Measurements from ENCODE around the gene ACP2. TPM values are rescaled to one million over a fixed set of nuclear protein-coding genes. Genes with fewer than 3 reads are reported as not detected.

The ACP2 gene
- total RNA-seq, 1 donor from 2014 or later = 22.5 TPM

- Mint-ChIP-seq H3K9me3 (no peaks in the 10 kb centered on the region), H3K27ac (no peak overlapping the region), H3K4me3 (no peak overlapping the region), H3K27me3 (no peaks in the 10 kb centered on the region), H3K36me3 (ENCODE audit: low read depth) (peaks cover 91% of the 10 kb centered on the region), H3K4me1 (peaks cover 2% of the 10 kb centered on the region)
- TF ChIP-seq CTCF (IDR thresholded peaks at IDR 0.05) = no peak
- intact Hi-C loops (cut with micrococcal nuclease) = no loop called here
- ATAC-seq (ENCODE audit: low read depth) (no peak), DNase-seq (no peak)
- ChIA-PET CTCF (no interaction called here), POLR2A (no interaction called here)
Measured at GRCh38 chr11:47278769-47279168, 30.2 kb upstream of the ACP2 start.

GRCh38 chr11:47278058-47278457, 29.4 kb upstream of the ACP2 start:
- POLR2A ChIA-PET = no interaction called here
- TF ChIP-seq CTCF (IDR thresholded peaks at IDR 0.05) = no peak
- ATAC-seq (ENCODE audit: low read depth) = no peak
- H3K27ac Mint-ChIP-seq = no peak overlapping the region
- intact Hi-C loops (cut with micrococcal nuclease) = no loop called here
- no peaks in the 10 kb centered on the region for H3K27me3 Mint-ChIP-seq
- peaks cover 6% of the 10 kb centered on the region for H3K4me1 Mint-ChIP-seq
- no peak overlapping the region for H3K4me3 Mint-ChIP-seq
- CTCF ChIA-PET = no interaction called here
- H3K36me3 Mint-ChIP-seq (ENCODE audit: low read depth) = peaks cover 87% of the 10 kb centered on the region
- no peak for DNase-seq
- no peaks in the 10 kb centered on the region for H3K9me3 Mint-ChIP-seq

GRCh38 chr11:47276923-47277322, 28.3 kb upstream of the ACP2 start:
- H3K4me3 Mint-ChIP-seq = no peak overlapping the region
- intact Hi-C loops (cut with micrococcal nuclease) = no loop called here

GRCh38 chr11:47274495-47275235, 26.1 kb upstream of the ACP2 start:
- no peak for TF ChIP-seq CTCF (IDR thresholded peaks at IDR 0.05)
- ATAC-seq (ENCODE audit: low read depth) (no peak), DNase-seq (no peak)
- Mint-ChIP-seq H3K27me3 (no peaks in the 10 kb centered on the region), H3K36me3 (ENCODE audit: low read depth) (peaks cover 59% of the 10 kb centered on the region), H3K27ac (no peak overlapping the region), H3K4me3 (no peak overlapping the region), H3K4me1 (peaks cover 32% of the 10 kb centered on the region), H3K9me3 (no peaks in the 10 kb centered on the region)
- POLR2A ChIA-PET = interaction anchor here (0.6 to 0.8 kb wide), 2 partner anchors 26 to 209 kb away, joined by 3 read pairs; partner anchors contain the start of gene ACP2
- intact Hi-C loops (cut with micrococcal nuclease) = loop anchor here (5.0 kb wide), 1 partner anchor 368 kb away; the partner anchor contains the start of gene MTCH2
- CTCF ChIA-PET = no interaction called here

More at GRCh38 chr11:47276923-47277322, 28.3 kb upstream of the ACP2 start:
- no peak for ATAC-seq (ENCODE audit: low read depth)
- no peak overlapping the region for H3K27ac Mint-ChIP-seq
- peaks cover 79% of the 10 kb centered on the region for H3K36me3 Mint-ChIP-seq (ENCODE audit: low read depth)
- POLR2A ChIA-PET = no interaction called here
- CTCF ChIA-PET = no interaction called here
- H3K9me3 Mint-ChIP-seq = no peaks in the 10 kb centered on the region
- no peaks in the 10 kb centered on the region for H3K27me3 Mint-ChIP-seq
- no peak for DNase-seq
- no peak for TF ChIP-seq CTCF (IDR thresholded peaks at IDR 0.05)
- H3K4me1 Mint-ChIP-seq = peaks cover 17% of the 10 kb centered on the region

GRCh38 chr11:47272706-47273105, 24.1 kb upstream of the ACP2 start:
- intact Hi-C loops (cut with micrococcal nuclease) = loop anchor here (5.0 kb wide), 1 partner anchor 370 kb away; the partner anchor contains the start of gene MTCH2

More at GRCh38 chr11:47272706-47273105, 24.1 kb upstream of the ACP2 start:
- DNase-seq = no peak
- H3K4me1 Mint-ChIP-seq = peaks cover 48% of the 10 kb centered on the region
- H3K27ac Mint-ChIP-seq = no peak overlapping the region
- peaks cover 46% of the 10 kb centered on the region for H3K36me3 Mint-ChIP-seq (ENCODE audit: low read depth)
- no peaks in the 10 kb centered on the region for H3K9me3 Mint-ChIP-seq
- no peak overlapping the region for H3K4me3 Mint-ChIP-seq
- no peak for TF ChIP-seq CTCF (IDR thresholded peaks at IDR 0.05)
- CTCF ChIA-PET = interaction anchor here (0.6 to 1.4 kb wide), 5 partner anchors 13 to 654 kb away, joined by 3 to 4 read pairs (median 3); no protein-coding TSS in a partner anchor
- H3K27me3 Mint-ChIP-seq = no peaks in the 10 kb centered on the region
- POLR2A ChIA-PET = interaction anchor here (0.7 to 5.9 kb wide), 6 partner anchors 24 to 655 kb away, joined by 3 to 57 read pairs (median 4); partner anchors contain the start of genes ACP2, ARFGAP2, DDB2 and SPI1
- ATAC-seq (ENCODE audit: low read depth) = no peak
